ENCODE measurements around the gene ZNF280B.
A peak's percentile ranks its signal among the peaks of the same experiment; 100 is the strongest.
"Not testable (repeated sequence)": the region's sequence is repeated elsewhere in the genome, so short reads cannot be mapped to it uniquely, and the experiment has no call there.

The ZNF280B gene

DNA sequence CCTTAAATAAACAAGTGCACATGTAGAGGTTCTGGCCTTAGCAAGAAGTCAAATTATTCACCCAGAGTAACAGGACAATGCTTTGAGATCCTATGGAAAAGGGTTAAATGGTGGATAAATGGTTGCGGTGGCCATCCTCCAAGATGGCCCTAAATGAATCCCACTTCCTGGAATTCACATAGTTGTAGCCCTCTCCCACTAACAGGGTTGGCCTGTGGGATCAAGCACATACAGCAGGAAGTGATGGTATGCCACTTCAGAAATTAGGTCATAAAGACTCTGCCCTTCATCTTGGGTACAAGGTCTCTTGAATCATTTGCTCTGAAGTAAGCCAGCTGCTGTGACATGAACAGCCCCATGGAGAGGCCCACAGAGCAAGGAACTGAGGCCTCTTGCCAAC is 1.8 kb downstream of the ZNF280B start:
- DNase-seq: no peak

DNA sequence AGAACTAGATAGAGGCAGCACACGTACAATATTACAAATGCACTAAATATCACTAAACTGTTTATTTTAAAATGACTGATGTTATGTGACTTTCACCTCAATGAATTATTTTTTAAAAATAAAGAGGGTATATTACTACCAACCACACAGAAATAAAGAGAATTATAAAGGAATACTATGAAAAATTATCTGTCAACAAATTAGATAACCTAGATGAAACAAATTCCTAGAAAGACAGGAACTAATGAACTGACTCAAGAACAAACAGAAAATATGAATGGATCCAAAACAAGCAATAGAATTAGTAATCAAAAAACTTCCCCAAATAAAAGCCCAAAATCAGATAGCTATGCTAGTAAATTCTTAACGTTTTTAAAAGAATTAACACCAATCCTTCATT is 10.3 kb downstream of the ZNF280B start:
- no peak for DNase-seq

- DNase-seq: not testable (repeated sequence)
Measured at GRCh38 chr22:22491589-22491988, 17.0 kb downstream of the ZNF280B start.

- no peak for DNase-seq
Measured at GRCh38 chr22:22488736-22489135, 19.8 kb downstream of the ZNF280B start.

GRCh38 chr22:22487869-22488597 is 20.5 kb downstream of the ZNF280B start:
- DNase-seq: no peak

- no peak for DNase-seq
Measured at GRCh38 chr22:22487059-22487458, 21.5 kb downstream of the ZNF280B start.

DNA sequence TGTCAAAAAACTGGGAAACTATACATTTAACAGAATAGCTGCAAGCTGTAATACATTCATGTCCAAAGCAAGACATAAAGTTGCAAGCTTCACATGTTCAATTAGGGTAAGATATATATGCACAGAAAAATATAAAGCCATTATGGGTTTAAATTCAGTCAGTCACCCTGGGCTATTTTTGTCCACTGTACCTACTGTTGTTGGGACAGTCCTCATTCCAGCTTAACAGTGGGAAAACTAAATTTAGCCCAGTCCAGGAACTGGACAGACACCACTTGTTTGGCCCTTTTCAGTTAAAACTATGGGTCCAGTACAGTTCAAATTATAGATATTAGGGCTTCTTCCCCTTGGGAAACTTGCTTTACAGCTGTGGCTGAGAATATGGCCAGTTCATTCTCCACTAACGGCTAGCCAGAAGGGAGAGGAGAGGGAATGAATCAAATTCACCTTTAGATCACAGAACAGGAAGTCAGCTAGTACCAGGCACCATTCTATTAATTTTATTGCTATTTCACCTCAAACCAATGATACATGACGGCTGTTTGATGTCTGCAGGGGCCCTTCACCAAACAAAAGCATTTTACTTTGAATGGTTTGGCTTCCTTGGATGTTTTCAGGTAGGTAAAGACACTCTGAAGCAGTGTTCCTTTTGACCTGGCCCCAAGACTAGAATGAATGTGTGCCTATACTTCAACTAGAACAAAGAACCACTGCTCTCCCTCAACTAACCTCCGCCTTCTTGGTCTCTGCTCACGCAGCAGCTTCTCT is 22.2 kb downstream of the ZNF280B start:
- no peak for DNase-seq

DNA sequence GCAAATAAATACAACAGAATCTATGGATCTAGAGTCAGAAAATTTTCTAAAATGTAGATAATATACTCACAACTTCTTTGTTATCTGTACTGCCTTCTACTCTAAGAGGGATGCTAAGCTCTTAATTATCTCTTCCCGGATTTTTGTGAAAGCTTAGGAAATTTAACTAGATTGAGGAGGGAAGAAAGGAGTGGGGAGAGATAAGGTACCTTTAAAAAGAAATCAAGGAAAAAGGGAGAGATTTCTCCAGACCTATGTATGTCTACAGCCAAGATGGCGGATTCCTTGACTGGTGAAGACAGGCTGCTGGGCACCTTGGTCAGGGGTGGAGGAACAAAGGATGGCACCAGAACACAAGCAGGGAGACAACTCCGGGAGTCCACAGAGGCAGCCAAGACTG is 23.0 kb downstream of the ZNF280B start:
- DNase-seq: no peak

GRCh38 chr22:22484023-22484422 is 24.5 kb downstream of the ZNF280B start:
- no peak for DNase-seq

GRCh38 chr22:22480940-22481339 is 27.6 kb downstream of the ZNF280B start:
- DNase-seq: no peak

DNA sequence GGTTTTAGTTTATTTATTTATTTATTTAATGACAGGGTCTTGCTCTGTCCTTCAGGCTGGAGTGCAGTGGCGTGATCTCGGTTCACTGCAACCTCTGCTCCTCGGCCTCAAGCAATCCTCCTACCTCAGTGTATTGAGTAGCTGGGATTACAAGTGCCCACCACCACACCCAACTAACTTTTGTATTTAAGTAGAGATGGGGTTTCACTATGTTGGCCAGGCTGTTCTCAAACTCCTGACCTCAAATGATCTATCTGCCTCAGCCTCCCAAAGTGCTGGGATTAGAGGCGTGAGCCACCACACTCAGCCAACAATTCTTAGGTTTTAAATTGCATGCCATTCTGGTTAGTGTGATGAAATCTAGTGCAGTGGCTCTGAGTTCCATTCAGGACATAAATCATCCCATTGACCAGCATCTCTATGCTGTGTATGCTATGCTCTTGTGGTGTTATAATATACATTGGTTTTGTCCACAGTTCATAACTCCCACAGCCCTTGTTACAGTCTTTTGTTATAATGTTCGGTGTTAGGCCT is 28.5 kb downstream of the ZNF280B start:
- DNase-seq: no peak

- DNase-seq: no peak
Measured at GRCh38 chr22:22479116-22479515, 29.4 kb downstream of the ZNF280B start.

DNA sequence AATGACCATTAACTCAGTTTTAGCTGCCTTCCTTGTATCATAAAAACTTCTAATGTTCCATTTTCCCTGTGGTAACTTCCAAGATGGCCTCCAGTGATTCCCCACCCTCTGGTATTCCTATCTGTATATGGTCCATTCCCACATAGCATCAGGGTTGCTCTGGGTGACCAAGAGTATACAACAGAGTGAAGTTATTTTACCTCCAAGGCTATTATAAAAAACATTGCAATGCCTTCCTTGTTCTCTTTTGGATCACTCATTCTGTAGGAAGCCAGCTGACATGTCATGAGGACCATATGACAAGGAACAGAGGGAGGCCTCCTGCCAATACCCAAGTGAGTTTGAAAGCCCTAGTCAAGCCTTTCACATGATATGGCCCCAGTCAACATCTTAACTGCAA is 30.1 kb downstream of the ZNF280B start:
- DNase-seq: no peak

- DNase-seq: no peak
Measured at GRCh38 chr22:22474733-22475132, 33.8 kb downstream of the ZNF280B start.

DNA sequence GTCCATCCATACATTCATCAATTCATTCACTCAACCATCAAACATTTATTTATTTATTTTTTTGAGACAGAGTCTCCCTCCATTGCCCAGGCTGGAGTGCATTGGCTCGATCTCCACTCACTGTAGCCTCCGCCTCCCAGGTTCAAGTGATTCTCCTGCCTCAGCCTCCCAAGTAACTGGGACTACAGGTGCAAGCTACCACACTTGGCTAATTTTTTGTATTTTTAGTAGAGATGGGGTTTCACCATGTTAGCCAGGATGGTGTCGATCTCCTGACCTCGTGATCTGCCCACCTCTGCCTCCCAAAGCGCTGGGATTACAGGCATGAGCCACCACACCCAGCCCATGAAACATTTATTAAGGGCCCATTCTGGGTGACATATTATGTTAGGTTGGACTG is 37.4 kb downstream of the ZNF280B start:
- not testable (repeated sequence) for DNase-seq

- DNase-seq: no peak
Measured at GRCh38 chr22:22469527-22469926, 39.0 kb downstream of the ZNF280B start.

DNA sequence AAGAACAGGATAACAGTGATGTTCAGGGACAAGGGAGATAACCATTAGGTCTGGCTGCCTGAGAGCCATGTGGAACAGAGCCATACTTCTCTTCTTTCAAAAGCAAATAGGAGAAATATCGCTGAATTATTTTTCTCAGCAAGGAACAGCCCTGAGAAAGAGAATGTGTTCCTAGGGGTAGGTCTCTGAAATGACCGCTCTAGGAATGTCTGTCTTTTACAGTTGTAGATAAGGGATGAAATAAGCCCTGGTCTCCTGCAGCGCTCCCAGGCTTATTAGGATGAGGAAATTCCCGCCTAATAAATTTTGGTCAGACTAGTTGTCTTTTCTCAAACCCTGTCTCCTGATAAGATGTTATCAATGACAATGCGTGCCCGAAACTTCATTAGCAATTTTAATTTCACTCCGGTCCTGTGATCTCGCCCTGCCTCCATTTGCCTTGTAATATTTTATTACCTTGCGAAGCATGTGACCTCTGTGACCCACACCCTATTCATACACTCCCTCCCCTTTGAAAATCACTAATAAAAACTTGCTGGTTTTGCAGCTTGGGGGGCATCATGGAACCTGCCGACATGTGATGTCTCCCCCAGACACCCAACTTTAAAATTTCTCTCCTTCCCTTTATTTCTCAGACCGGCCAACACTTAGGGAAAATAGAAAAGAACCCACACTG is 39.6 kb downstream of the ZNF280B start:
- not testable (repeated sequence) for DNase-seq

DNA sequence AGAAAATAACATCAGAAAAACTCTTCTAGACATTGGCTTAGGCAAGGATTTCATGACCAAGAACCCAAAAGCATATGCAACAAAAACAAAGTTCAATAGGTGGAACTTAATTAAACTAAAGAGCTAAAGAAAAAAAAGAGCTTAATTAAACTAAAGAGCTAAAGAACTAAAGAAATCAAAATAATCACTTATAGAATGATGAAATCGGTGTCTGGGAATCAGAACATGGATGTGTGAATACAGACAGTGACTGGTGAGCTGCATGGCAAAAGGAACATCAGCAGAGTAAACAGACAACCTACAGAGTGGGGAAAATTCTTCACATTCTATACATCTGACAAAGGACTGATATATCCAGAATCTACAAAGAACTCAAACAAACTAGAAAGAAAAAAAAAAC is 41.4 kb downstream of the ZNF280B start:
- no peak for DNase-seq

- no peak for DNase-seq
Measured at GRCh38 chr22:22465782-22466181, 42.8 kb downstream of the ZNF280B start.

- DNase-seq: no peak
Measured at GRCh38 chr22:22465094-22465602, 43.4 kb downstream of the ZNF280B start.

GRCh38 chr22:22464541-22465054 is 43.9 kb downstream of the ZNF280B start:
- no peak for DNase-seq

GRCh38 chr22:22463855-22464540 is 44.5 kb downstream of the ZNF280B start:
- peak; percentile 51 for DNase-seq
